ENCODE measurements around the gene CDON. TPM values are rescaled to one million over a fixed set of nuclear protein-coding genes. Genes with fewer than 3 reads are reported as not detected.

CDON gene
- total RNA-seq, 2 donors from 2014 or later = 10.4 to 17.7 TPM

DNA sequence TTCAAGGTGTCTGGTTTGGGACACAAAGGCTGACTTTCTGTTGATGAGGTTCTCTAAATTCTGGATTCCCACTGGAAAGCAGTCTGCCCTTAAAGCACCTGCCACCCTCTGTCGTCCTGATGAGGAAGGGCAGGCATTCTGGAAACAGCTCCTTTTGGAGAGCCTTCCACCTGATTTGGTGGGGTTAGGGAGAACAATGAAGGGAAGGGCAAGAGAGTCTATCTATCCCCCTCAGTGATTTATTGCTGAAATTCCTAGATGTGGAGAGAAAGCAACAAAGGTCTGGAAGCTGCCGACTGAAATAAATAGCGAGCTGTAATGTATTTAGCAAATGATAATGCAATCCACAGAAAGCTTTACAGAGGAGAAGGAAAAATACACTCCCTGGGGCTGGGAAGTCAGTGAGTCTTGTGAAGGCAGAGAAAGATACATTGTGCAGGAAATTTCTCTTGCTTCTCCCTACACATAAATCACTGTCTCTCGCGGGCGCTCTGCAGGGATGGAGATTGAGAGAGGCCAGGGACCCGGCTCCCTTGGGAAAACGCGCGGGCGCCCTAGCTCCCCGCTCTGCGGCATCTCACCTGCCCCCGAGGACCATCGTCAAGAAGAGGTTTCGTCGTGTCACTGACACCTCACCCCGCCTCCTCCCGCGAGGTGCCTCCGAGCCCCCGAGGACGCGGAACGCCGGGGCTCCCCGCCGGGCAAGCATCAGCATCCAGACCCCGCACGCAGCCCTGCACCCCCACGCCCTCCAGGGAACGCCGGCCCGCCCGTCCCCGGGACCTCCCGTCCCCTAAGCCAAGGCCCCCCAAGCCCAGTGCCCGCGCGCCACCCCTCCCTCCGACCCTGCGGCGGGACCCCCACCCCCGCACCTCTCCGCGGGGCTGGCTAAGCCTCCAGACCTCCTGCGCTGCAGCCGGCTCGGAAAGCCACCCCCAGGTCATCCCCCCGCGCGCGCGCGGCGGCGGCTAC, 673 bp downstream of the CDON start:
- Histone ChIP-seq H3K4me3 (peak overlapping the region; percentile 88), H3K27ac (peak overlapping the region in 1 of 2 donors; percentile 32), H3K36me3 (no peaks in the 10 kb centered on the region), H3K9me3 (no peaks in the 10 kb centered on the region), H3K27me3 (replicated peaks; ENCODE audit: insufficient read depth) (no peaks in the 10 kb centered on the region), H3K4me1 (ENCODE audit: control insufficient read depth in 1 of 2, low read depth in 2 of 2) (peaks cover 9 to 10% of the 10 kb centered on the region in 2 donors)
- ATAC-seq (ENCODE audit: insufficient number of reproducible peaks, low FRiP score, low read depth) (no peak), DNase-seq (ENCODE audit: low spot score) (no peak)
- TF ChIP-seq, protein P1, sequence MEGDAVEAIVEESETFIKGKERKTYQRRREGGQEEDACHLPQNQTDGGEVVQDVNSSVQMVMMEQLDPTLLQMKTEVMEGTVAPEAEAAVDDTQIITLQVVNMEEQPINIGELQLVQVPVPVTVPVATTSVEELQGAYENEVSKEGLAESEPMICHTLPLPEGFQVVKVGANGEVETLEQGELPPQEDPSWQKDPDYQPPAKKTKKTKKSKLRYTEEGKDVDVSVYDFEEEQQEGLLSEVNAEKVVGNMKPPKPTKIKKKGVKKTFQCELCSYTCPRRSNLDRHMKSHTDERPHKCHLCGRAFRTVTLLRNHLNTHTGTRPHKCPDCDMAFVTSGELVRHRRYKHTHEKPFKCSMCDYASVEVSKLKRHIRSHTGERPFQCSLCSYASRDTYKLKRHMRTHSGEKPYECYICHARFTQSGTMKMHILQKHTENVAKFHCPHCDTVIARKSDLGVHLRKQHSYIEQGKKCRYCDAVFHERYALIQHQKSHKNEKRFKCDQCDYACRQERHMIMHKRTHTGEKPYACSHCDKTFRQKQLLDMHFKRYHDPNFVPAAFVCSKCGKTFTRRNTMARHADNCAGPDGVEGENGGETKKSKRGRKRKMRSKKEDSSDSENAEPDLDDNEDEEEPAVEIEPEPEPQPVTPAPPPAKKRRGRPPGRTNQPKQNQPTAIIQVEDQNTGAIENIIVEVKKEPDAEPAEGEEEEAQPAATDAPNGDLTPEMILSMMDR (IDR thresholded peaks at IDR 0.05) = peak; percentile 43

DNA sequence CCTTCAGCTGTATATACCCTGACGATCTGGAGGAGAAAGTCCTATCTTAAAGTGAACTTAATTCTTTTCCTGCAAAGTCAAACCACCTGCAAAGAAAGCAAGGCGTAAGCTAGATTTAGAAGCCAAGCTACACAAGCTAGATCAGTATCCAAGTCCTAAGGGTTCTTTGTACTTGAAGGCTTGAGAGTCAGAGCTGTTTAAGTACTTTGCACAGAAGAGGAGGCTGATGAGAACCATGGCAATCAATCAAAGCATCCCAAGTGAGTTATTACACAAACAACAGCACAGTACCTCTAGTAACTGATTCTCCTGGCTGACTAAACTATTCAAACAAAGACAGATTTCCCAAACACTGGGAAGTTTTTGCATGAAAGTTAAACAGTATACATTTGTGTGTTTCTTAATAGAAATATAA, 1.9 kb downstream of the CDON start:
- DNase-seq (ENCODE audit: low spot score) = no peak
- Histone ChIP-seq H3K4me3 (no peak overlapping the region), H3K4me1 (ENCODE audit: control insufficient read depth in 1 of 2, low read depth in 2 of 2) (peaks cover 9 to 10% of the 10 kb centered on the region in 2 donors), H3K27ac (no peak overlapping the region), H3K9me3 (no peaks in the 10 kb centered on the region), H3K36me3 (no peaks in the 10 kb centered on the region), H3K27me3 (replicated peaks; ENCODE audit: insufficient read depth) (no peaks in the 10 kb centered on the region)
- no peak for ATAC-seq (ENCODE audit: insufficient number of reproducible peaks, low FRiP score, low read depth)
- TF ChIP-seq, protein P1 (IDR thresholded peaks at IDR 0.05) = no peak

DNA sequence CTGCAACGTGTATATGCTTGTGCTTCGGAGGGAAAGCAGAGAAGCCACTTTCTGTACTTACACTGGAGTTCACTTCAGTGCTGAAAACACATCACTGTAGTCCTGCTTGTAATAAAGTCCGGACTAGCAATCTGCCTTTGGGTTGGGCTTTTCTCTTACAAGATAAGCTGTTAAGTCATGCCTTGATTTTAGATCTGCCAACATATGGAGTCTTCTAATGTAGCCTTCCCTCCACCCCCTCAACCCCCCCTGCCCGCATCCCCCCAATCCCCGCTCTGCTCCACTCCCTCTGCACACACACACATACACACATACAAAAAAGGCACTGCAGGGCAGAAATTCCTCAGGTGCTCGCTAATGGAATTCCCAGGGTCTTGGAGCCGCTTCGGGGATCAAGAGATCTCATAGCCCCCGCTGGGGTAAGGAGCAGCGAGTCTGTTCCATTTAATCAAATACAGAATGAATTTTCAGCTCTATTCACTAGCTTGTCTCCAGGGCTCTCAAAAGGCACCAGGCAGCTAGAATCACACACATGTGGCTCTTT, 3.4 kb downstream of the CDON start:
- Histone ChIP-seq H3K4me3 (no peak overlapping the region), H3K27me3 (replicated peaks; ENCODE audit: insufficient read depth) (no peaks in the 10 kb centered on the region), H3K9me3 (no peaks in the 10 kb centered on the region), H3K27ac (no peak overlapping the region), H3K4me1 (ENCODE audit: control insufficient read depth in 1 of 2, low read depth in 2 of 2) (peaks cover 9 to 10% of the 10 kb centered on the region in 2 donors), H3K36me3 (no peaks in the 10 kb centered on the region)
- DNase-seq (ENCODE audit: low spot score) (no peak), ATAC-seq (ENCODE audit: insufficient number of reproducible peaks, low FRiP score, low read depth) (no peak)
- TF ChIP-seq, protein P1 (IDR thresholded peaks at IDR 0.05) = no peak

DNA sequence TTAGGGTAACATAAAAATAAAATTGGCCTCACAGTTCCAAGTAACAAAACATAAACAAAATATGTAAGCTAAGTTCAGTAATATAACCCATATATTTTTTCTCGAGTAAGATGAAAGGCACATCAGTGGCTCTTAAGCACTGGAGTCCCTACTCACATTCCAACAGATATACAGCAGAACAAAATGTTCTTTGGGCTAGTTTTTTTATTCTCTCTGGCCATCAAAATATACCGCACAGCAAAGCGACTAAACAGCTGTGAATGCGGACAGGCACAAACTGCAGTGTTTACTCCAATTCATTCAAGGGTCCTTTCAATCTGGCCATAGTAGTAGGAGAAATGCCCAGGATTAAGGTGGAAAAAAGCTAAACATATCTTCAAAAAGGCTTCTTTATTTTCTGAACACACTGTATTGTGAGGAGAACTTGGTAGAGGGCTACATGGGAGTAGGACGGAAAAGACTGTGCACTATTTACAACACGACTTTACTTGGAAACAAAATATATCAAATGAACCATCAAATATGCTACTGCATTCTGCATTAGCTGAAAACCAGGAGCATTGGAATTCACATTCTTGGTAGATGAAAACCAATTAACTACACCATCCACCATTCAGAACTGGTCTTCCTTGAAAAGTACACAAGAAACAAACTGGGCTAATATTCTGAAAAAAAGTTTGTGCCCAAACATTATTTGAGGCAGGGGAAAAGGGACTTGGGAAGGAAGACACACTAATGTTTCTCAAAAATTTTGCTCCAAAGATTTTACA, 4.4 kb downstream of the CDON start:
- Histone ChIP-seq H3K27ac (no peak overlapping the region), H3K9me3 (no peaks in the 10 kb centered on the region), H3K4me1 (ENCODE audit: control insufficient read depth in 1 of 2, low read depth in 2 of 2) (peaks cover 6 to 10% of the 10 kb centered on the region in 2 donors), H3K4me3 (no peak overlapping the region), H3K36me3 (no peaks in the 10 kb centered on the region), H3K27me3 (replicated peaks; ENCODE audit: insufficient read depth) (no peaks in the 10 kb centered on the region)
- TF ChIP-seq, protein P1 (IDR thresholded peaks at IDR 0.05) = no peak
- ATAC-seq (ENCODE audit: insufficient number of reproducible peaks, low FRiP score, low read depth) (no peak), DNase-seq (ENCODE audit: low spot score) (no peak)

DNA sequence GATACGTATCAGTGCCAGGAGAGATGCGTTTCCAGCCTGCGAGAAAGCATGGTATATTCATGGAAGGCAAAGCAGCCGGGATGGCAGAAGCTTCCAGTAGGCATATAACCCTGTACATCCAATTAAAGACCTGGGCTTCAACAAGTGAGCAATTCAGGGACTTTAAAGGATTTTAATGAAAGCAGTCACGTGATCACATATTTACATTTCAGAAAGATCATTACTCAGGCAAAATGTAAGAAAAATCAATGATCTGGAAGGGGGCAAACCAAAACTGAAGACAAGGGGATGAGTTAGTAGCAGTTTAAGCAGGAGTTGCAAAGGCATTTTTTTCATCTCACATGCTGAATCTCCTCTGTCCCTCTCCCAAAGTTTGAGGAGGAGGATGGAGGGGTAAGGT, 7.8 kb downstream of the CDON start:
- H3K4me1 ChIP-seq (ENCODE audit: control insufficient read depth in 1 of 2, low read depth in 2 of 2) = no peaks in the 10 kb centered on the region
- TF ChIP-seq, protein P1 (IDR thresholded peaks at IDR 0.05) = no peak
- H3K9me3 ChIP-seq = no peaks in the 10 kb centered on the region
- no peaks in the 10 kb centered on the region for H3K36me3 ChIP-seq
- DNase-seq (ENCODE audit: low spot score) (no peak), ATAC-seq (ENCODE audit: insufficient number of reproducible peaks, low FRiP score, low read depth) (no peak)
- H3K27ac ChIP-seq = no peak overlapping the region
- no peak overlapping the region for H3K4me3 ChIP-seq
- H3K27me3 ChIP-seq (replicated peaks; ENCODE audit: insufficient read depth) = no peaks in the 10 kb centered on the region
